Measurements from ENCODE around the gene RAI1. TPM values are rescaled to one million over a fixed set of nuclear protein-coding genes. Genes with fewer than 3 reads are reported as not detected.

Gene RAI1
- total and polyA plus RNA-seq, 10 of the 15 experiments (the other 5 are each of a cell fraction or from before 2014, with no cell fraction given) = 0.66 to 37.7 (median 6.0) TPM

GRCh38 chr17:17851103-17852002, 170.1 kb downstream of the RAI1 start:
- FAIRE-seq (no peak), ATAC-seq (no peak), DNase-seq (ENCODE audit: low read depth, low spot score) (no peak)
- H3K4me3 ChIP-seq = no peak overlapping the region
- WGBS (ENCODE audit: insufficient coverage, insufficient replicate concordance, low lambda C conversion rate, missing lambda C conversion rate) = 89% methylated on average over 21 of the region's 21 CpGs
- H3K79me2 ChIP-seq (ENCODE audit: control insufficient read depth, insufficient read depth, low read length) = no peaks in the 10 kb centered on the region
- BruUV-seq (replicated peaks) = no TSS peak
- H3K4me2 ChIP-seq (ENCODE audit: control insufficient read depth, insufficient read depth) = no peak overlapping the region
- intact Hi-C loops (cut with micrococcal nuclease; ENCODE audit: unreplicated experiment) (no loop called here), in situ Hi-C loops (cut with MboI) (no loop called here)
- ChIA-PET CTCF (interaction anchor here (1.1 to 3.6 kb wide), 3 partner anchors 15 to 67 kb away, joined by 3 to 11 read pairs (median 9); partner anchors contain the start of gene SREBF1), RAD21 (ENCODE audit: unreplicated experiment) (interaction anchor here (0.7 to 1.4 kb wide), 5 partner anchors 10 to 88 kb away, joined by 3 to 7 read pairs (median 3); no protein-coding TSS in a partner anchor), SMC1A (ENCODE audit: uncharacterized antibody, unreplicated experiment) (interaction anchor here (1.0 kb wide), 2 partner anchors 9 to 12 kb away, joined by 3 read pairs; no protein-coding TSS in a partner anchor), POLR2A (interaction anchor here (0.7 to 4.0 kb wide), 3 partner anchors 14 to 172 kb away, joined by 3 to 37 read pairs (median 9); partner anchors contain the start of gene SREBF1)
- H3K27me3 ChIP-seq (replicated peaks in 1 of 2; ENCODE audit: control insufficient read depth in 2 of 2, insufficient read depth in 2 of 2, low read length in 1 of 2) = no peaks in the 10 kb centered on the region
- H3K9ac ChIP-seq (ENCODE audit: control insufficient read depth, insufficient read depth, low read length) = no peak overlapping the region
- no peaks in the 10 kb centered on the region for H4K20me1 ChIP-seq (ENCODE audit: control insufficient read depth, insufficient read depth)
- H3K4me1 ChIP-seq (ENCODE audit: control insufficient read depth, insufficient read depth, low read length) = peaks cover 27% of the 10 kb centered on the region
- no peak overlapping the region for H3K27ac ChIP-seq (ENCODE audit: control insufficient read depth, insufficient read depth)
- TF ChIP-seq PAX8 (IDR thresholded peaks at IDR 0.05) = no peak
- TF ChIP-seq SIX5 (IDR thresholded peaks at IDR 0.05; ENCODE audit: low read depth, low read length, severe bottlenecking) = no peak
- TF ChIP-seq LARP7 (IDR thresholded peaks at IDR 0.05) = no peak
- no peak for TF ChIP-seq NR2C1 (IDR thresholded peaks at IDR 0.05)
- TF ChIP-seq, protein P1, sequence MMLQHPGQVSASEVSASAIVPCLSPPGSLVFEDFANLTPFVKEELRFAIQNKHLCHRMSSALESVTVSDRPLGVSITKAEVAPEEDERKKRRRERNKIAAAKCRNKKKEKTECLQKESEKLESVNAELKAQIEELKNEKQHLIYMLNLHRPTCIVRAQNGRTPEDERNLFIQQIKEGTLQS (IDR thresholded peaks at IDR 0.05; ENCODE audit: borderline replicate concordance, extremely low read depth, low read depth, low read length) = no peak
- TF ChIP-seq POLR2AphosphoS2 (IDR thresholded peaks at IDR 0.05; ENCODE audit: low read depth, low read length) = no peak
- TF ChIP-seq CTCF (IDR thresholded peaks at IDR 0.05 in 2 of 3, conservative IDR thresholded peaks at IDR 0.05 in 1 of 3; ENCODE audit: control insufficient read depth in 2 of 3, extremely low read depth in 1 of 3, insufficient read depth in 1 of 3, low read depth in 3 of 3, low read length in 3 of 3) = no peak
- no peak for TF ChIP-seq MTA3 (IDR thresholded peaks at IDR 0.05; ENCODE audit: borderline replicate concordance, low read length)
- no peak for TF ChIP-seq PML (IDR thresholded peaks at IDR 0.05; ENCODE audit: low read length)
- no peak for TF ChIP-seq IKZF1 (conservative IDR thresholded peaks at IDR 0.05)
- no peak for TF ChIP-seq NR2F1 (conservative IDR thresholded peaks at IDR 0.05)
- no peak for TF ChIP-seq ZNF274 (IDR thresholded peaks at IDR 0.05; ENCODE audit: insufficient read depth, insufficient read length)
- TF ChIP-seq TAF1 (IDR thresholded peaks at IDR 0.05; ENCODE audit: borderline replicate concordance, low read depth, low read length) = no peak
- TF ChIP-seq ATF7 (IDR thresholded peaks at IDR 0.05; ENCODE audit: low read depth) = no peak
- no peaks in the 10 kb centered on the region for H3K36me3 ChIP-seq (ENCODE audit: control insufficient read depth in 2 of 2, insufficient read depth in 2 of 2, low read length in 1 of 2)
- no peak overlapping the region for H2AFZ ChIP-seq (ENCODE audit: control insufficient read depth, low read depth, low read length)
- H3K9me3 ChIP-seq (replicated peaks; ENCODE audit: control insufficient read depth, insufficient read depth, low read length) = no peaks in the 10 kb centered on the region
